HG02610 (cell line): ENCODE data around the gene HARS1.
"Not testable (repeated sequence)": the region's sequence is repeated elsewhere in the genome, so short reads cannot be mapped to it uniquely, and the experiment has no call there.

ENCODE experiments used
- ATAC-seq: cut with Tn5 transposase; IDR thresholded peaks from one replicate; pipeline ENCODE4 v1.9.1; 2021; ENCODE audit warnings: mild to moderate bottlenecking, moderate library complexity; ENCODE audit not compliant: unreplicated experiment

The HARS1 gene

GRCh38 chr5:140677947-140678346 lies 13.2 kb downstream of the HARS1 start:
- ATAC-seq: peak; percentile 80

GRCh38 chr5:140674629-140675028 lies 16.5 kb downstream of the HARS1 start:
- ATAC-seq: no peak

- ATAC-seq: no peak
These were observed 17.0 kb downstream of the HARS1 start for GRCh38 chr5:140674211-140674610.

- no peak for ATAC-seq
These were observed 17.8 kb downstream of the HARS1 start, which contains the start of gene DND1 for GRCh38 chr5:140673187-140673976. Gene DND1, minus strand, starts transcription at chr5:140673576. Its CDS starts 34 bp downstream, at chr5:140673542.

GRCh38 chr5:140672455-140673186 lies 18.5 kb downstream of the HARS1 start:
- ATAC-seq: no peak

GRCh38 chr5:140671472-140672125 lies 19.6 kb downstream of the HARS1 start:
- ATAC-seq: no peak

GRCh38 chr5:140671035-140671434 lies 20.1 kb downstream of the HARS1 start:
- ATAC-seq: not testable (repeated sequence)

DNA sequence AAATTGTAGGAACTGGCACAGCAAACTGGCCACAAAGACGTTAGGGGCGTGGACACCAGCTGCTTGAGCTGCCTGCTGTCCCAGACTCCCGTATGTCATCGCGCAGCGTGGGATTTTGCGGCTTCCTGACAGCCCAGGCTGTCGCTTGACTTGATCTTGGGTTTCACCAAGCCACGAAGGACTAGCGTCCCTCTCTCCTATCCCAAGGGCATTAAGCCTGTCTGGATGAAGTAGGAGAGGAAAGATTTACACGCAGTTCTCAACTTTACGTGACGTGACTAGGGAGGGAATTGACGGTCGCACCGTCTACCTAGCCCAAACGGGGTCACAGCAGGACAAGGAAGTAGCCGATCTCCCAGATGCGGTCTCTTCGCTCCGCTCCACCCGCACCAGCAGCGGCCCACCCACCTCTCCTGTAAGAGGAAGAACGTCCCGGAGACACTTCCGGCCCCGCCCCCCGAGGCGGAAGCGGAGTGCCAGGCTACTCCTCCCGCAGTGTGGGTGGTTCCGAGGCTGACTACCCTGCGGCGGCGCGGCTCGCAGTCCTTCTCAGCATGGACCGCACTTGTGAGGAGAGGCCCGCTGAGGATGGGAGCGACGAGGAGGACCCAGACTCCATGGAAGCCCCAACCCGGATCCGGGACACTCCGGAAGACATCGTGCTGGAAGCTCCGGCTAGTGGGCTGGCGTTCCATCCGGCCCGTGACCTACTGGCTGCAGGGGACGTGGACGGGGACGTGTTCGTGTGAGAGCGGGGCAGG lies 26.6 kb downstream of the HARS1 start, which contains the start of gene WDR55:
Gene WDR55 (plus strand): TSS at position 546 of the 761 bp plus-strand sequence. CDS start 9 bp downstream, at position 555.
- peak; percentile 98 for ATAC-seq

DNA sequence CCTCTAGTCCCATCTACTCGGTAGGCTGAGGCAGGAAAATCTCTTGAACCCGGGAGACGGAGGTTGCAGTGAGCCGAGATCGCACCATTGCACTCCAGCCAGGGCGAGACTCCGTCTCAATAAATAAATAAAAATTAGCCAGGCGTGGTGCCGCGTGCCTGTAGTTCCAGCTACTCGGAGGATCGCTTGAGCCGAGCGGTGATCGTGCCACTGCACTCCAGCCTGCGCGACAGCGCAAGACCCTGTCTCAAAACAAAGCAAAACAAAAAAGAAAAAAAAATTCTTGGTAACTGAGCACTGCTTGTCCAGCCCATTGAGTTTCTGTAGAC lies 27.2 kb downstream of the HARS1 start:
- ATAC-seq: no peak

DNA sequence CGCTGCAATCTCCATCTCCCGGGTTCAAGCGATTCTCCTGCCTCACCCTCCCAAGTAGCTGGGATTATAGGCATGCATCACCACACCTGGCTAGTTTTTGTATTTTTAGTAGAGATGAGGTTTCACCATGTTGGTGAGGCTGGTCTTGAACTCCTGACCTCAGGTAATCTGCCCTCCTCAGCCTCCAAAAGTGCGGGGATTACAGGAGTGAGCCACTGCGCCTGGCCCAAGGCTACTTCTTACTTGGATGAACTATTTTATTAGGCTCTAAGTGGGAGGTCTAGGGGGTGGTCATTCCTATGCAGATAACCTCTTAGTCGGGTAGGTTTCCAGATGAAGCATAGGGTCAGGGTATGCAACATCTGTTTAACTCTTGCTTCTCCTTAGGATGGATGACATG lies 30.8 kb downstream of the HARS1 start:
- ATAC-seq: not testable (repeated sequence)

- ATAC-seq: no peak
These were observed 32.3 kb downstream of the HARS1 start for GRCh38 chr5:140658870-140659269.

DNA sequence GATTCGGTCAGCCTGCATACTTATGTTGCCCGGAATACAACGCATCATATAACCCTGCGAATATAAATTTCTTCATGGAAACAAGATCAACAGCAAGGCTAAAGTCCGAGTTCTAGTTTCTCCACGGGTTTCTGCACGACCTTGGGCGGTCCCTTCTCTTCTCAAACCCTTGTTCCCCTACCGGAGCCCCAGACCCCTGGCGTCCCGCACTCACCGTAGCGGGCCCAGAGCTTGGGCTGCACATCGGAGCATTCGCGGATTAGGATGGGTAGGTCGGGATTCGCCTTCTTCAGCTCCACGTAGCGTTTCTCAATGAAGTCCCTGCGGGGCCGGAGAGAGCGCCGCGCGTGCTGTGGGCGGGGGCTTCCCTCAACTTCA lies 44.1 kb downstream of the HARS1 start:
- peak; percentile 38 for ATAC-seq

DNA sequence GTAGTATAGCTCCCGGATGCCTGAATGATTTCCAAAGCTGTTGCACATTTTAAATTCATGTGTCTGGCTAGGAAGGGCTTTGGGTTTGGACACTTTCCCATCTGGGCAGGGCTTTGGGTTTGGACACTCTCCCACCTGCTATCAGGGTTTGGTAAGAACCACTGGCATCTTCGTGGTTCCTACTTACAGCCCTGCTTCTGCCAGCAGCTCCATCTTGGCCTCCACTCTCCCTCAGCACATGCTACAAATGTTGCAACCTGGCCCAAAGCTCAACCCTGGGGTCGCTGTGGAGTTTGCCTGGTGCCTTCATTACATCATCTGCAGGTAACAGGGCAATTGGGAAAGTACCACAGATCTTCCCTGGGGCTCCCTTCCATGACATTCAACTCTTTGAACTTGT lies 48.5 kb downstream of the HARS1 start:
- ATAC-seq: no peak

DNA sequence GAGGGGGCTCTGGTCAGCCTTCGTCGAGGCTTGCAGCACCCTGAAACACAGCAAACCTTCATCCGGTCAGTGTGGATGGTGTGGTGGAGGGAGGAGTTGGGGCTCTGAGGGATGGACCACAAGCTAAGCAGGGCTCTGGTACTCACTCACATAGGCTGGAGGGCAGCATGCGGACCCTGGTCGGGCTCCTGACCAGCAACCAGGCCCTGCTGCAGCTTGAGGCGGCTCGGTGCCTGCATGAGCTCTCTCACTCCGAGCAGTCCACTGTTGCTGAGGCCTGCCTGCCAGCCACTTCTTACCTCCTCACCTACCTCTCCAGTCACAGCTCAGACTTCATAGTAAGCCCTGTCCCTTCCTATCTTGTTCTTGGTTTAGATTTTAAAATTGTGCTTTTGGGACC lies 49.5 kb downstream of the HARS1 start:
- no peak for ATAC-seq

- peak; percentile 95 for ATAC-seq
These were observed 51.8 kb downstream of the HARS1 start, which contains the start of gene TMCO6 for GRCh38 chr5:140639148-140639981. Gene TMCO6, plus strand, starts transcription at chr5:140639451. Its CDS starts 77 bp downstream, at chr5:140639528.

DNA sequence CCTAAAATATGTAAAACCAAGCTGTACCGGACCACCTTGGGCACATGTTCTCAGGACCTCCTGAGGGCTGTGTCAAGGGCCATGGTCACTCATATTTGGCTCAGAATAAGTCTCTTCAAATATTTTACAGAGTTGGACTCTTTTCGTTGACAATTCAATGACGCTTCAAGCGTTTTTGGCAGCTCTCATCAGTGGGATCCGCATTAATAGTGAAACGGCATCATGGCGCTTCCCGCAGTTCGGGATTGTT lies 52.3 kb downstream of the HARS1 start:
- not testable (repeated sequence) for ATAC-seq

GRCh38 chr5:140637371-140638100 lies 53.6 kb downstream of the HARS1 start:
- no peak for ATAC-seq

DNA sequence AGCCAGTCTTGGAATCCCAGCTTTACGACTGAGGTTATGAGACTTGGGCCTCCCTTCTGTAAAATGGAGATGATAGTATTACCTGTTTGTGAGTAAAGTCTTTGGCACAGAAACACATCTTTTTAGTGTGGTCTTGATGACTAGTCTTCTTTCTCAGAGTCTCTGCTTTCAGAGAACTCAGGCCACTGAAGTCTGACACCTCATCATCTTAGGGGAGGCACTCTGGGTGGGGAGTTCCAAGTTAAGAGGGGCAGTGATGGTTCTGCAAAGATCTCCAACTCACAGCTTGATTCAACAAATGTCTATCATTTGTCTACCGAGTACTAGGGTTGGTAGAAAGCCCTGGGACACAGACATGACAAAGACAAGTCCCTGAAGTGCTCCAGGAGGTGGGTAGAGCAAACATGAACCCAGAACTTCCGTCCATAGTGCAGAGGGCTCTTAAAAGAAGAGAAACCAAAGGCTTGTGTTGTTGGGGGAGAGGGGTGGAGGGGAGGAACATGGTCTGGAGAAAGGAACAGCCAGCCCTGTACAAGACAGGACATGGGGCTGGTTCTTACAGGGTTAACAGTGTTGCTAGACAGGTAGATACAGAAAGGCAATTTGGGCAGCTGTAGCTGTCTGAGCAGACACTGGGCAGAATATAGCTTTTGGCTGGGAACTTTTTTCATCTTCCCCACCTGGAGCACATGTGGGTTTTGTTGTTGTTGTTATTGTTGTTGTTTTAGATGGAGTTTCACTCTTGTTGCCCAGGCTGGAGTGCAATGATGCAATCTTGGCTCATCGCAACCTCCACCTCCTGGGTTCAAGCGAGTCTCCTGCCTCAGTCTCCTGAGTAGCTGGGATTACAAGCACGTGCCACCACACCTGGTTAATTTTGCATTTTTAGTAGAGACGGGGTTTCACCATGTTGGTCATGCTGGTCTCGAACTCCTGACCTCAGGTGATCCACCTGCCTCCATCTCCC lies 55.6 kb downstream of the HARS1 start:
- no peak for ATAC-seq
